Chondrocyte (in vitro differentiated cells): ENCODE data around the gene HDAC4. TPM values are rescaled to one million over a fixed set of nuclear protein-coding genes. Genes with fewer than 3 reads are reported as not detected.
A peak's percentile ranks its signal among the peaks of the same experiment; 100 is the strongest.

Experiments used
- DNase-seq: peaks from one replicate; pipeline ENCODE4 v3.0.0; 2021; ENCODE audit warnings: mixed read lengths, low spot score
- H3K27ac Mint-ChIP-seq: one replicate; pipeline ENCODE4 v1.8.0; 2021; ENCODE audit warnings: mild to moderate bottlenecking, moderate library complexity, mixed read lengths; ENCODE audit not compliant: unreplicated experiment
- H3K27me3 Mint-ChIP-seq: 2 replicates; pipeline ENCODE4 v1.8.0; 2021; ENCODE audit warnings: low read depth, mixed read lengths
- H3K36me3 Mint-ChIP-seq: 2 replicates; pipeline ENCODE4 v1.8.0; 2021; ENCODE audit warnings: low read depth, mixed read lengths
- H3K4me1 Mint-ChIP-seq: 2 replicates; pipeline ENCODE4 v1.8.0; 2021; ENCODE audit warnings: low read depth, mild to moderate bottlenecking, mixed read lengths
- H3K4me3 Mint-ChIP-seq: one replicate; pipeline ENCODE4 v1.8.0; 2021; ENCODE audit warnings: mild to moderate bottlenecking, moderate library complexity, mixed read lengths; ENCODE audit not compliant: unreplicated experiment
- H3K9me3 Mint-ChIP-seq: 2 replicates; pipeline ENCODE4 v1.8.0; 2021; ENCODE audit warnings: low read depth, mixed read lengths
- CTCF ChIP-seq: fragments of 200-600 bp; sonication (generic); IDR thresholded peaks from 2 replicates; pipeline ENCODE4 v1.5.0; 2021; ENCODE audit warnings: antibody characterized with exemption, mild to moderate bottlenecking, moderate library complexity
- total RNA-seq: library from RNA; stranded (reverse); gene quantifications from 3 replicates; pipeline ENCODE4 v1.2.1, GENCODE V29; 2021

HDAC4 gene
- total RNA-seq, 1 donor from 2014 or later = 22.3 TPM

DNA sequence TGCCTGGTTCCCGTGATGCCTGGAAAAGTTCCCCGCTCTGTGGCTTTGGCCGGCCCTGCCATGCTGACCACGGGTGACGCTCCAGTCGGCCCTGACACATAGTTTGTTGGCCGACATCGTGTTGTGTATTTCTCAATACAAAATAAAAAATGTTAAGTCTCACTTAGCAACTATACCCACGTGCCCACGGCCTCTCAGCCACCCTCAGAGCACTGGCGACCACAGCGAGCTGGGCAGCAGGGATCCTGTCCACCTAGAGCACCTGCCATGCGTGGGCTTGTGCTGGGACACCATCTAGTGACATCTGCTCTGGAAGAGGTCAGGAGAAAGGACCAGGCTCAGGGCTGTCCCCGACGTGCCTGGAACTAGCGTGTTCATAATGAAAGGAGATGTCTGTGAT, 261.7 kb downstream of the HDAC4 start:
- no peaks in the 10 kb centered on the region for H3K9me3 Mint-ChIP-seq
- TF ChIP-seq CTCF = no peak
- no peak overlapping the region for H3K4me3 Mint-ChIP-seq
- no peak overlapping the region for H3K27ac Mint-ChIP-seq
- peak; percentile 72 for DNase-seq
- H3K27me3 Mint-ChIP-seq = no peaks in the 10 kb centered on the region
- no peaks in the 10 kb centered on the region for H3K4me1 Mint-ChIP-seq
- peaks cover 21% of the 10 kb centered on the region for H3K36me3 Mint-ChIP-seq

DNA sequence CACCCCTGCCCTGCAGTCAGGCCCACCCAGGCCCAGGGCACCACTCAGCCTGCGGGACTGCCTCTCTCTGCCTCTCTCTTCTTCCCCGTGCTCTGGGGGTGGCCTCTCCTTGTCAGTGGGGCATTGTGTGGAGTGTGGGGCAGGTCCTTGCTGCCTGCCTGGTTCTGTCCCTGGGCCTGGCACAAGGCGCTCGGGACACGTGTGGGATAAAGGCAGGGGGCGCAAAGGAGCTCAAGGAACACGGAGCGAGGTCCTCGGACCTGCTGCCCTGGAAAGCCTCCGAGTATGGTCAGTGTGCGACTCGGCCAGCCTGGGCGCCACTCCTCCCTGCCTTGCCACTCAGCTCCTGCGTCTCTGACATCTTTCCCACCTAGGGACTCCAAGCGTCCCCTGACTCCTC, 262.2 kb downstream of the HDAC4 start:
- TF ChIP-seq CTCF = peak; percentile 9
- Mint-ChIP-seq H3K4me3 (no peak overlapping the region), H3K9me3 (no peaks in the 10 kb centered on the region), H3K27ac (no peak overlapping the region), H3K4me1 (no peaks in the 10 kb centered on the region), H3K36me3 (peaks cover 26% of the 10 kb centered on the region), H3K27me3 (no peaks in the 10 kb centered on the region)
- no peak for DNase-seq

DNA sequence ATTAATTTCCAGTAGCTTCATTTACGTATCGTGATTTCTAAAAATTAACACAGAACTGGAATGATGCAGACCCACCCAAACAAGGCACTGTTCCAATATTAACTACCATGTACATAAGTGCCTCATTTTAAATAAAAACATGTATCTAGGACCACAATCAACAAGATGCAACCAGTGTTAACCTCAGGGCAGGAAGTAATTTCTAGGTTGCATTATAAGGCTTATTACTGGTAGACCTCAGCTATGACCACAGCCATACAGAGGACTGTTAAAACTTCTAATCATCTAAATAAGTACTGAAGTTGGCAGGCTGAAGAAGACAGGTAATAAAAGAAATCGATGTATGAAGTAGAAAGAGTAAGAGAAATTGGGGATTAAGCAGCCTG, 262.9 kb downstream of the HDAC4 start:
- DNase-seq = no peak
- Mint-ChIP-seq H3K9me3 (no peaks in the 10 kb centered on the region), H3K36me3 (peaks cover 26% of the 10 kb centered on the region), H3K4me1 (no peaks in the 10 kb centered on the region), H3K27ac (no peak overlapping the region), H3K4me3 (no peak overlapping the region), H3K27me3 (no peaks in the 10 kb centered on the region)
- no peak for TF ChIP-seq CTCF

- Mint-ChIP-seq H3K27me3 (no peaks in the 10 kb centered on the region), H3K4me3 (no peak overlapping the region), H3K27ac (no peak overlapping the region), H3K9me3 (no peaks in the 10 kb centered on the region), H3K4me1 (no peaks in the 10 kb centered on the region), H3K36me3 (peaks cover 27% of the 10 kb centered on the region)
- TF ChIP-seq CTCF = no peak
- peak; percentile 63 for DNase-seq
These were observed 263.5 kb downstream of the HDAC4 start for GRCh38 chr2:239137165-239137897.

DNA sequence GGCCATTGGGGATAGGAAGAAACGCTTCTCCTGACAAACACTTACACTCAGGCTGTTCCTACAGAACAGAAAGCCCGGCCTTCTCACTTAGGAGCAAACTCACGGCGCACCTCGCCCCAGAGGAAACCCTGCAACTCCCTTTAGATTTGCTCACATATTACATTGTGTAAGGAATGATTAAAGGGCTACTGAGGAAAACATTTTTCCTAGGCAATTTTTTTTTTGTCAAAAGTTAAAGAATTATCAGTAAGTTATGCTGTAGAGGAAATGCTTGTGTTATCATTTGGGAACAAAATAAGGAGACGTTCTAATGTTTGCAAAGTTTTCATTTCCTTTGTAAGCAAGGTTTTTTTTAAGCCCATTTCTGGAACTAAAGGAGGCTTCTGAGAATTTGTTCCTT, 264.1 kb downstream of the HDAC4 start:
- Mint-ChIP-seq H3K9me3 (no peaks in the 10 kb centered on the region), H3K27ac (no peak overlapping the region), H3K4me3 (no peak overlapping the region), H3K36me3 (peaks cover 27% of the 10 kb centered on the region), H3K4me1 (no peaks in the 10 kb centered on the region), H3K27me3 (no peaks in the 10 kb centered on the region)
- DNase-seq = peak; percentile 25
- no peak for TF ChIP-seq CTCF
